Heart left ventricle (tissue), 13 donors: ENCODE data around the gene ANKDD1B.

ENCODE experiments used
- CTCF ChIP-seq, 12 donors: fragments of 200-600 bp; sonication (generic) in 4 of 12; IDR thresholded peaks; one replicate each; pipeline versions ENCODE4 v1.5.0 to v1.8.0; 2018 to 2022; ENCODE audit warnings: antibody characterized with exemption in 12 of 12, mild to moderate bottlenecking in 5 of 12
- POLR2A ChIP-seq, 2 donors: fragments of 450-650 bp; IDR thresholded peaks; one replicate each; pipeline ENCODE4 v1.6.1; 2017; ENCODE audit warnings: antibody characterized with exemption in 2 of 2, mild to moderate bottlenecking in 2 of 2, moderate library complexity in 2 of 2
- donor health status: ischemic (EF 13 %, LVEDD 7.1; RV severe dilation, severe dysfunction).
- donor health status: DM: no; HTN: yes; CAD: no.
- donor health status: DM: no; HTN: no; CAD: no.
- donor health status: ischemic (EF 25% LVEDD 6.9; RV normal size, moderate dysfunction).
- donor health status: ischemic (EF 25% LVEDD 5.7; RV mildly dilated, moderate dysfunction).
- donor health status: ischemic (EF 35%, LVEDD 5.7; RV mildly dilated, moderate dysfunction).
- donor health status: nonischemic (EF 11% LVEDD 7.7; RV severe dilation, severe dysfunction).
- donor health status: DM: yes; HTN: yes; CAD: no.
- donor health status: PGD.
- donor health status: ischemic (EF 29% LVEDD 5.4; RV normal size, mild dysfunction).
- donor health status: nonischemic (EF 23%, LVEDD 6.1; RV moderate dilation, normal function).

GRCh38 chr5:75574791-75575190, 36.5 kb upstream of the ANKDD1B start:
- TF ChIP-seq CTCF (IDR thresholded peaks at IDR 0.05) (no peak), POLR2A (IDR thresholded peaks at IDR 0.05) (no peak)
